ENCODE measurements around the gene ZNF468.
A peak's percentile ranks its signal among the peaks of the same experiment; 100 is the strongest.
"Not testable (repeated sequence)": the region's sequence is repeated elsewhere in the genome, so short reads cannot be mapped to it uniquely, and the experiment has no call there.

The ZNF468 gene

GRCh38 chr19:52857378-52858191 is at the start of gene ZNF468:
Gene ZNF468 (minus strand): TSS chr19:52857619. CDS start chr19:52854272, 3,347 bp downstream.
- H3K27ac ChIP-seq = peak within 1 kb of the TSS; percentile 68

DNA sequence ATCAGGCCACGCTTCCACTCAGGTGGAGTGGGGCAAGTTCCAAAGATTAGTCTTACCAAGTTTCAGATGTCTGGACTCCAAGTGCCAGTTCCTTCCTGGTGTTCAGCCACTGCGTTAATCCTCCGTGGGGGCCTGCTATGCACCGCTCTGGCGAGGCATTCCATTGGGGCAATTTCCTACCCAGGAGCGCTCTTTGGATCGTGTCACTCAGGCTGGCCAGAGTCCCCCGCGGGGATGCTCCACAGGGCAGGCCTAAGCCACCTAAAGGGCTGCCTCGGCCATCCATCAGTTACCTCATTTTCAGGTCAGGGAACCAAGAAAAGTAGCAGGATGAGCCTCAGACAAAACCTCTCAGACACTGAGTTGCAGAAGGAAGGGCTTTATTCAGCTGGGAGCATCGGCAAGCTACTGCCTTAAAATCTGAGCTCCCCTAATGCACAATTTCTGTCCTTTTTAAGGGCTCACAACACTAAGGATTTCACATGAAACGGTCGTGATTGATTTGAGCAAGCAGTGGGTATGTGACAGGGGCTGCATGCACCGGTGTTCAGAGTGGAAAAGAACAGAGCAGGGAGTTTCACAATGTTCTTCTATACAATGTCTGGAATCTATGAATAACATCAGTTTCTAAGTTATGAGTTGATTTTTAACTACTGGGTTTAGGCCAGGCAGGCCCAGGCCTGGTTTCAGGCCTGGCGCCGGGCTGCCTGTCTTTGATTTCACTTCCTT is 46.8 kb upstream of the ZNF468 start:
- H3K27ac ChIP-seq; H3K4me3 ChIP-seq (ENCODE audit: low read depth, low read length); H3K27me3 ChIP-seq (replicated peaks); H3K36me3 ChIP-seq (replicated peaks); in situ Hi-C loops (cut with HindIII; ENCODE audit: low pct_ligation_motif_present, low sequenced_read_pairs); DNase-seq: not testable (repeated sequence)

More at GRCh38 chr19:52857378-52858191, at the start of gene ZNF468:
- H3K4me3 ChIP-seq (ENCODE audit: low read depth, low read length) = peak within 1 kb of the TSS; percentile 63
- H3K27me3 ChIP-seq (replicated peaks); H3K36me3 ChIP-seq (replicated peaks); in situ Hi-C loops (cut with HindIII; ENCODE audit: low pct_ligation_motif_present, low sequenced_read_pairs): not testable (repeated sequence)
- DNase-seq = peak; percentile 59

DNA sequence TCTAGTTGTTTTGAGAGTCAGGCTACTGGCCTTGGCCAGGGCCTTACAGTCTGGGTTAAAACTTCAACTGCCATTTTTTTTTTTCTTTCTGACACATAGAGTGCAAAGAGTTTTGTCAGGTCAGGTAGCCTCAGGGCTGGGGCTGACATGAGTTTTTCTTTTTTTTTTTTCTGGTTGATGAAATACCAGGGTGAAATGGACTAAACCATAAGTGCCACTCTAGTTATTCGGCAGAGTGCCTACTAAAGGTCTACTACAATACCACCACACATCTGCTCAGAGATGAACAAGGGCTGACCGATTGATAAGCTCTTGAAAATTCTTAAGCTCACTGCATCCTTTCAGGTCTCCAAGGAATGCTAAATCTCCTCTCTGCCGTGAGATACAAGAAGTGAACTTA is 44.4 kb upstream of the ZNF468 start:
- no peaks in the 10 kb centered on the region for H3K27me3 ChIP-seq (replicated peaks)
- TF ChIP-seq CTCF (IDR thresholded peaks at IDR 0.05; ENCODE audit: low read depth, low read length, missing control alignments) = no peak
- no peak for DNase-seq
- H3K4me3 ChIP-seq (ENCODE audit: low read depth, low read length) = no peak overlapping the region
- H3K36me3 ChIP-seq (replicated peaks) = no peaks in the 10 kb centered on the region
- in situ Hi-C loops (cut with HindIII; ENCODE audit: low pct_ligation_motif_present, low sequenced_read_pairs) = no loop called here
- no peak overlapping the region for H3K27ac ChIP-seq

DNA sequence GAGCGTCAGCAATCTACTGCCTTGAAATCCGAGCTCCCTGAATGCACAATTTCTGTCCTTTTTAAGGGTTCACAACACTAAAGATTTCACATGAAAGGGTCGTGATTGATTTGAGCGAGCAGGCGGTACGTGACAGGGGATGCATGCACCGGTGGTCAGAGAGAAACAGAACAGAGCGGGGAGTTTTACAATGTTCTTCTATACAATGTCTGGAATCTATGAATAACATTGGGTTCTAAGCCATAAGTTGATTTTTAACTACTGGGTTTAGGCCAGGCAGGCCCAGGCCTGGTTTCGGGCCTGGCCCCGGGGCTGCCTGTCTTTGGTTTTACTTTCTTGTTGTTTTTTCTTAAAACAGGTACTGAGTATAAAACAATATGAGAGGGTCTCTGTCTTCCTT is 41.2 kb upstream of the ZNF468 start:
- in situ Hi-C loops (cut with HindIII; ENCODE audit: low pct_ligation_motif_present, low sequenced_read_pairs); H3K4me3 ChIP-seq (ENCODE audit: low read depth, low read length); DNase-seq; H3K36me3 ChIP-seq (replicated peaks); H3K27ac ChIP-seq; H3K27me3 ChIP-seq (replicated peaks): not testable (repeated sequence)

DNA sequence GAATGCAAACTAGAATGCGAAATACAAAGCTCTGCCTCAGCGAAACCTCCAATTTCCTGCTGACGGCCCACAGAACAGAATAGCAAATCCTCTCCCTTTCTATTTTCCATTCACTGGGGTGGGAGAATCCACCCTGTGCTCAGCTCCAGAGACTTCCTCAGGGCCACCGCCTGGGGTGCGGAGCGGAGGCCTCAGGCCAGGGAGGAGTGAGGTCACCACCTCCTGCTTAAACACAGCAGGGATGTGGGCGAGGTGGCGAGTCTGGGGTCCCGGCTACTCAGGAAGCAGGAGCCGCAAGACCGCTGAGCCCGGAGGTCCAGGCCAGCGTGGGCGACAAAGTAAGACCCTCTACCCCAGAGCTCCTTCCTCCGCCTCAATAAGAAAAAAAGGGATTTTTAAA is 40.7 kb upstream of the ZNF468 start:
- in situ Hi-C loops (cut with HindIII; ENCODE audit: low pct_ligation_motif_present, low sequenced_read_pairs) = no loop called here
- no peak overlapping the region for H3K27ac ChIP-seq
- H3K27me3 ChIP-seq (replicated peaks) = no peaks in the 10 kb centered on the region
- H3K36me3 ChIP-seq (replicated peaks) = no peaks in the 10 kb centered on the region
- no peak for DNase-seq
- H3K4me3 ChIP-seq (ENCODE audit: low read depth, low read length) = peak overlapping the region; percentile 90
- TF ChIP-seq CTCF (IDR thresholded peaks at IDR 0.05; ENCODE audit: low read depth, low read length, missing control alignments) = no peak

GRCh38 chr19:52897138-52897935 is 39.9 kb upstream of the ZNF468 start, which contains the start of gene ZNF320:
Gene ZNF320 (minus strand): TSS chr19:52897635. CDS start chr19:52890255, 7,380 bp downstream.
- in situ Hi-C loops (cut with HindIII; ENCODE audit: low pct_ligation_motif_present, low sequenced_read_pairs) = no loop called here
- no peaks in the 10 kb centered on the region for H3K36me3 ChIP-seq (replicated peaks)
- peak within 1 kb of the TSS; percentile 81 for H3K27ac ChIP-seq
- peak within 1 kb of the TSS; percentile 90 for H3K4me3 ChIP-seq (ENCODE audit: low read depth, low read length)
- H3K27me3 ChIP-seq (replicated peaks) = no peaks in the 10 kb centered on the region
- DNase-seq = peak; percentile 89
- no peak for TF ChIP-seq CTCF (IDR thresholded peaks at IDR 0.05; ENCODE audit: low read depth, low read length, missing control alignments)

All from brain microvascular endothelial cell (primary cell).